K562 (cell line): Measurements from ENCODE around the gene CAMK2G. TPM values are rescaled to one million over a fixed set of nuclear protein-coding genes. Genes with fewer than 3 reads are reported as not detected.

Experiments used
- CBX1 ChIP-seq: sonication (generic); IDR thresholded peaks from 2 replicates; pipeline ENCODE4 v1.6.1; 2016; ENCODE audit warnings: antibody characterized with exemption, low read depth, mild to moderate bottlenecking
- FUS ChIP-seq: fragments of 200-400 bp; formaldehyde crosslinking; optimal IDR thresholded peaks from 2 replicates; pipeline ENCODE3; 2017; ENCODE audit warnings: low read depth, low read length
- POLR2G ChIP-seq: fragments of 200-400 bp; formaldehyde crosslinking; IDR thresholded peaks from 2 replicates; pipeline ENCODE4 v1.6.1; 2017; ENCODE audit warnings: low read depth, mild to moderate bottlenecking, antibody characterized with exemption, low read length, moderate library complexity
- TAF1 ChIP-seq: IDR thresholded peaks from 2 replicates; pipeline ENCODE4 v1.6.1; 2011; ENCODE audit warnings: mild to moderate bottlenecking, low read length, moderate library complexity; ENCODE audit not compliant: insufficient read depth, control insufficient read depth, severe bottlenecking; ENCODE audit errors: extremely low read depth
- polyA plus RNA-seq, 8 experiments: library from polyadenylated mRNA; depleted of rRNA in 4 of 8; stranded (reverse) in 5 of 8; unstranded in 3 of 8; fragments of >200 nt; fragmentation: Nextera tagmentation in 2 of 8; fragmentation: Illumina TruSeq in 1 of 8; extraction: Ambion mirVana in 2 of 8; extraction: Trizol in 1 of 8; gene quantifications; 2 replicates each; pipeline versions ENCODE4 v1.2.1 to v1.2.3, GENCODE V29; 2011 to 2014; ENCODE audit warnings: inconsistent platforms in 1 of 8, missing spikeins in 1 of 8
- total RNA-seq, 7 experiments: library from RNA; depleted of rRNA in 6 of 7; stranded (reverse); fragments of >200 nt in 6 of 7; fragmentation: Illumina TruSeq in 2 of 7; extraction: Trizol in 2 of 7; gene quantifications; 2 replicates each; pipeline versions ENCODE4 v1.2.1 to v1.2.3, GENCODE V29; 2011 to 2021; ENCODE audit warnings: low replicate concordance in 1 of 7
- TF ChIP-seq, protein P1 (sequence below): fragments of 450-650 bp; IDR thresholded peaks from 2 replicates; pipeline ENCODE4 v1.6.1; 2016; ENCODE audit warnings: mild to moderate bottlenecking, moderate library complexity

CAMK2G gene
- total and polyA plus RNA-seq, 9 of the 15 experiments (the other 6 are each of a cell fraction or from before 2014, with no cell fraction given), result 9.0 to 37.9 (median 32.6) TPM

DNA sequence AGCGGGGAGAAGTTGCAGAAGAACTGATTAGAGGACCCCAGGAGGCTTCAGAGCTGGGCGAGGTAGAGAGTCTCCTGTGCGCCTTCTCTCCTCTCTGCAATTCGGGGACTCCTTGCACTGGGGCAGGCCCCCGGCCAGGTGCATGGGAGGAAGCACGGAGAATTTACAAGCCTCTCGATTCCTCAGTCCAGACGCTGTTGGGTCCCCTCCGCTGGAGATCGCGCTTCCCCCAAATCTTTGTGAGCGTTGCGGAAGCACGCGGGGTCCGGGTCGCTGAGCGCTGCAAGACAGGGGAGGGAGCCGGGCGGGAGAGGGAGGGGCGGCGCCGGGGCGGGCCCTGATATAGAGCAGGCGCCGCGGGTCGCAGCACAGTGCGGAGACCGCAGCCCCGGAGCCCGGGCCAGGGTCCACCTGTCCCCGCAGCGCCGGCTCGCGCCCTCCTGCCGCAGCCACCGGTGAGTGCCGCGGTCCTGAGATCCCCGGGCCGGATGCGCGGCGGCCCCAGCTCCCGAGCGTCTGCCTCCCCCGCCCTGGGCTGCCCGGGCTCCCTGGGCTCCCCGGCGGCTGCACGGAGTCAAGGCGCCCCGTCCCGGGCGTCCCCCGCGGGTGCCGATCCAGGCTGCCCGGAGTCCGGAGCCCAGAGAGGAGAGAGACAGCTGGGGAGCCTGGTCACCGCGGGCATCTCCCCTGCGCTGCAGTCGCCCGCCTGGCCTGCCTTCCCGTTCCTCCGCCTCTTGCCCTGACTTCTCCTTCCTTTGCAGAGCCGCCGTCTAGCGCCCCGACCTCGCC, 36.6 kb upstream of the CAMK2G start, which contains the start of gene PLAU (continued):
- TF ChIP-seq POLR2G (peak; percentile 83), CBX1 (no peak), TAF1 (peak; percentile 17), FUS (peak; percentile 51)
- TF ChIP-seq, protein P1, sequence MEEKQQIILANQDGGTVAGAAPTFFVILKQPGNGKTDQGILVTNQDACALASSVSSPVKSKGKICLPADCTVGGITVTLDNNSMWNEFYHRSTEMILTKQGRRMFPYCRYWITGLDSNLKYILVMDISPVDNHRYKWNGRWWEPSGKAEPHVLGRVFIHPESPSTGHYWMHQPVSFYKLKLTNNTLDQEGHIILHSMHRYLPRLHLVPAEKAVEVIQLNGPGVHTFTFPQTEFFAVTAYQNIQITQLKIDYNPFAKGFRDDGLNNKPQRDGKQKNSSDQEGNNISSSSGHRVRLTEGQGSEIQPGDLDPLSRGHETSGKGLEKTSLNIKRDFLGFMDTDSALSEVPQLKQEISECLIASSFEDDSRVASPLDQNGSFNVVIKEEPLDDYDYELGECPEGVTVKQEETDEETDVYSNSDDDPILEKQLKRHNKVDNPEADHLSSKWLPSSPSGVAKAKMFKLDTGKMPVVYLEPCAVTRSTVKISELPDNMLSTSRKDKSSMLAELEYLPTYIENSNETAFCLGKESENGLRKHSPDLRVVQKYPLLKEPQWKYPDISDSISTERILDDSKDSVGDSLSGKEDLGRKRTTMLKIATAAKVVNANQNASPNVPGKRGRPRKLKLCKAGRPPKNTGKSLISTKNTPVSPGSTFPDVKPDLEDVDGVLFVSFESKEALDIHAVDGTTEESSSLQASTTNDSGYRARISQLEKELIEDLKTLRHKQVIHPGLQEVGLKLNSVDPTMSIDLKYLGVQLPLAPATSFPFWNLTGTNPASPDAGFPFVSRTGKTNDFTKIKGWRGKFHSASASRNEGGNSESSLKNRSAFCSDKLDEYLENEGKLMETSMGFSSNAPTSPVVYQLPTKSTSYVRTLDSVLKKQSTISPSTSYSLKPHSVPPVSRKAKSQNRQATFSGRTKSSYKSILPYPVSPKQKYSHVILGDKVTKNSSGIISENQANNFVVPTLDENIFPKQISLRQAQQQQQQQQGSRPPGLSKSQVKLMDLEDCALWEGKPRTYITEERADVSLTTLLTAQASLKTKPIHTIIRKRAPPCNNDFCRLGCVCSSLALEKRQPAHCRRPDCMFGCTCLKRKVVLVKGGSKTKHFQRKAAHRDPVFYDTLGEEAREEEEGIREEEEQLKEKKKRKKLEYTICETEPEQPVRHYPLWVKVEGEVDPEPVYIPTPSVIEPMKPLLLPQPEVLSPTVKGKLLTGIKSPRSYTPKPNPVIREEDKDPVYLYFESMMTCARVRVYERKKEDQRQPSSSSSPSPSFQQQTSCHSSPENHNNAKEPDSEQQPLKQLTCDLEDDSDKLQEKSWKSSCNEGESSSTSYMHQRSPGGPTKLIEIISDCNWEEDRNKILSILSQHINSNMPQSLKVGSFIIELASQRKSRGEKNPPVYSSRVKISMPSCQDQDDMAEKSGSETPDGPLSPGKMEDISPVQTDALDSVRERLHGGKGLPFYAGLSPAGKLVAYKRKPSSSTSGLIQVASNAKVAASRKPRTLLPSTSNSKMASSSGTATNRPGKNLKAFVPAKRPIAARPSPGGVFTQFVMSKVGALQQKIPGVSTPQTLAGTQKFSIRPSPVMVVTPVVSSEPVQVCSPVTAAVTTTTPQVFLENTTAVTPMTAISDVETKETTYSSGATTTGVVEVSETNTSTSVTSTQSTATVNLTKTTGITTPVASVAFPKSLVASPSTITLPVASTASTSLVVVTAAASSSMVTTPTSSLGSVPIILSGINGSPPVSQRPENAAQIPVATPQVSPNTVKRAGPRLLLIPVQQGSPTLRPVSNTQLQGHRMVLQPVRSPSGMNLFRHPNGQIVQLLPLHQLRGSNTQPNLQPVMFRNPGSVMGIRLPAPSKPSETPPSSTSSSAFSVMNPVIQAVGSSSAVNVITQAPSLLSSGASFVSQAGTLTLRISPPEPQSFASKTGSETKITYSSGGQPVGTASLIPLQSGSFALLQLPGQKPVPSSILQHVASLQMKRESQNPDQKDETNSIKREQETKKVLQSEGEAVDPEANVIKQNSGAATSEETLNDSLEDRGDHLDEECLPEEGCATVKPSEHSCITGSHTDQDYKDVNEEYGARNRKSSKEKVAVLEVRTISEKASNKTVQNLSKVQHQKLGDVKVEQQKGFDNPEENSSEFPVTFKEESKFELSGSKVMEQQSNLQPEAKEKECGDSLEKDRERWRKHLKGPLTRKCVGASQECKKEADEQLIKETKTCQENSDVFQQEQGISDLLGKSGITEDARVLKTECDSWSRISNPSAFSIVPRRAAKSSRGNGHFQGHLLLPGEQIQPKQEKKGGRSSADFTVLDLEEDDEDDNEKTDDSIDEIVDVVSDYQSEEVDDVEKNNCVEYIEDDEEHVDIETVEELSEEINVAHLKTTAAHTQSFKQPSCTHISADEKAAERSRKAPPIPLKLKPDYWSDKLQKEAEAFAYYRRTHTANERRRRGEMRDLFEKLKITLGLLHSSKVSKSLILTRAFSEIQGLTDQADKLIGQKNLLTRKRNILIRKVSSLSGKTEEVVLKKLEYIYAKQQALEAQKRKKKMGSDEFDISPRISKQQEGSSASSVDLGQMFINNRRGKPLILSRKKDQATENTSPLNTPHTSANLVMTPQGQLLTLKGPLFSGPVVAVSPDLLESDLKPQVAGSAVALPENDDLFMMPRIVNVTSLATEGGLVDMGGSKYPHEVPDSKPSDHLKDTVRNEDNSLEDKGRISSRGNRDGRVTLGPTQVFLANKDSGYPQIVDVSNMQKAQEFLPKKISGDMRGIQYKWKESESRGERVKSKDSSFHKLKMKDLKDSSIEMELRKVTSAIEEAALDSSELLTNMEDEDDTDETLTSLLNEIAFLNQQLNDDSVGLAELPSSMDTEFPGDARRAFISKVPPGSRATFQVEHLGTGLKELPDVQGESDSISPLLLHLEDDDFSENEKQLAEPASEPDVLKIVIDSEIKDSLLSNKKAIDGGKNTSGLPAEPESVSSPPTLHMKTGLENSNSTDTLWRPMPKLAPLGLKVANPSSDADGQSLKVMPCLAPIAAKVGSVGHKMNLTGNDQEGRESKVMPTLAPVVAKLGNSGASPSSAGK, result peak; percentile 83
